MM.1S (cell line): Measurements from ENCODE around the gene NOC4L.

Source experiments
- DNase-seq: peaks from one replicate; pipeline ENCODE4 v3.0.0-alpha.2; 2015
- H2AFZ ChIP-seq: fragments of 300-600 bp; sonication (generic); 2 replicates; pipeline ENCODE4 v1.6.0; 2016; ENCODE audit warnings: antibody characterized with exemption, low read length
- H3F3A ChIP-seq: fragments of 300-600 bp; sonication (generic); 2 replicates; pipeline ENCODE4 v1.6.1; 2016; ENCODE audit warnings: mild to moderate bottlenecking, antibody characterized with exemption, low read length, moderate library complexity, mixed read lengths; ENCODE audit not compliant: insufficient read depth
- H3K27ac ChIP-seq: fragments of 300-600 bp; sonication (generic); 2 replicates; pipeline ENCODE4 v1.5.1; 2016; ENCODE audit warnings: mild to moderate bottlenecking, low read length
- H3K27me3 ChIP-seq: fragments of 300-600 bp; sonication (generic); replicated peaks from 2 replicates; pipeline ENCODE4 v1.6.0; 2016; ENCODE audit warnings: low read length; ENCODE audit not compliant: insufficient read depth
- H3K36me3 ChIP-seq: fragments of 300-600 bp; sonication (generic); replicated peaks from 2 replicates; pipeline ENCODE4 v1.6.1; 2016; ENCODE audit warnings: mild to moderate bottlenecking, low read length, mixed read lengths; ENCODE audit not compliant: insufficient read depth
- H3K4me1 ChIP-seq: fragments of 300-600 bp; sonication (generic); 2 replicates; pipeline ENCODE4 v1.6.1; 2016; ENCODE audit warnings: low read length, mixed read lengths
- H3K4me2 ChIP-seq: fragments of 300-600 bp; sonication (generic); 2 replicates; pipeline ENCODE4 v1.6.0; 2016; ENCODE audit warnings: low read depth, low read length
- H3K4me3 ChIP-seq: fragments of 300-600 bp; sonication (generic); 2 replicates; pipeline ENCODE4 v1.5.1; 2016; ENCODE audit warnings: low read length, mixed read lengths
- H3K79me2 ChIP-seq: fragments of 300-600 bp; sonication (generic); 2 replicates; pipeline ENCODE4 v1.6.1; 2016; ENCODE audit warnings: mixed run types, low read length, mixed read lengths
- H3K9ac ChIP-seq: fragments of 300-600 bp; sonication (generic); 2 replicates; pipeline ENCODE4 v1.6.1; 2016; ENCODE audit warnings: low read length, mixed read lengths
- H3K9me2 ChIP-seq: fragments of 300-600 bp; sonication (generic); replicated peaks from 2 replicates; pipeline ENCODE4 v1.6.1; 2016; ENCODE audit warnings: mild to moderate bottlenecking, low read length, mixed read lengths; ENCODE audit not compliant: insufficient read depth
- H3K9me3 ChIP-seq: fragments of 300-600 bp; sonication (generic); replicated peaks from 2 replicates; pipeline ENCODE4 v1.6.1; 2016; ENCODE audit warnings: mild to moderate bottlenecking, low read length, mixed read lengths; ENCODE audit not compliant: insufficient read depth
- H4K20me1 ChIP-seq: fragments of 300-600 bp; sonication (generic); 2 replicates; pipeline ENCODE4 v1.6.1; 2016; ENCODE audit warnings: mild to moderate bottlenecking, low read length, moderate library complexity, mixed read lengths; ENCODE audit not compliant: insufficient read depth
- EZH2 ChIP-seq: fragments of 300-600 bp; sonication (generic); optimal IDR thresholded peaks from 2 replicates; pipeline ENCODE3; 2017; ENCODE audit warnings: low read depth, mild to moderate bottlenecking, antibody characterized with exemption, low read length, mixed read lengths
- EZH2phosphoT487 ChIP-seq: fragments of 300-600 bp; sonication (generic); IDR thresholded peaks from 2 replicates; pipeline ENCODE4 v1.6.1; 2018; ENCODE audit warnings: antibody characterized with exemption, low read length
- TF ChIP-seq, protein P1 (sequence below): fragments of 300-600 bp; sonication (generic); IDR thresholded peaks from 2 replicates; pipeline ENCODE4 v1.5.1; 2016; ENCODE audit warnings: antibody characterized with exemption, low read length, mixed read lengths

The NOC4L gene

DNA sequence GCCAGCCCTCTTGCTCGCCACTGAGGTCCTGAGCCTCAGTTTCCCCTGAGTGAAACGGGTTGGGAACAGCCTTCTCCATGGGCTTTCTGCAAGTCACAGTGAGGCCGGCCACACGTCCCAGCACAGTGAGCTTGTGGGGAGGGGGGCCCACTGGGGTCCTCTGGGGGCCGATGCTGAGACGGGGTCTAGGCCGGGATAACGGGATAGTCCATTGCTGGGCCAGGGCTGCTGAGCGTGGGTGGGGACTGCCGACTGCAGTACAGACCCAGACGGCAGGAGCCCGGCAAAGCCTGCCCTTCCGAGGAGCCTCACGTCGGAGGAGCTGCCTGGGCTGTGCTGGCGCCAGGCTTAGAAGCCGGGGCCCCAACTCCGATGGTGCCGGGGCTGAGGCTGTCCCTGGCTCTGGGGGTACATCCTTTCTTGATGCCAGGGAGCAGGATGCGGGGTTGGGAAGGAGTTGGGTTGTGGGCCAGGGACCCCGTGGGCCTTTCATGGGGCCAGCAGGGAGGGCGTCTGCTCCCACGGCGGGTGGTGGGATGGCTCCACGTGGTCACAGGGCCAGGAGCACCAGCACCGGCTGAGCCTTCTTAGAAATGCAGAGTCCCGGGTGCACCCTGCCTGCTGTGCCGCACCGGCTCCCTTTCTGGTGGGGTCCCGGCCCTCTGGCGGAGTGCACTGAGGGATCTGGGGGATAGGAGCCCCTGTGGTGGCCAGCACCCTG, 24.2 kb downstream of the NOC4L start:
- DNase-seq, result no peak
- H3K4me3 ChIP-seq, result no peak overlapping the region
- H3K27me3 ChIP-seq, result peaks cover 8% of the 10 kb centered on the region; the same call in 1 of the 2 replicates
- H4K20me1 ChIP-seq, result no peaks in the 10 kb centered on the region
- no peak overlapping the region for H3K4me2 ChIP-seq
- no peak overlapping the region for H2AFZ ChIP-seq
- no peaks in the 10 kb centered on the region for H3K79me2 ChIP-seq
- H3K9me2 ChIP-seq, result no peaks in the 10 kb centered on the region
- no peaks in the 10 kb centered on the region for H3K4me1 ChIP-seq
- TF ChIP-seq EZH2phosphoT487, result no peak
- TF ChIP-seq, protein P1, sequence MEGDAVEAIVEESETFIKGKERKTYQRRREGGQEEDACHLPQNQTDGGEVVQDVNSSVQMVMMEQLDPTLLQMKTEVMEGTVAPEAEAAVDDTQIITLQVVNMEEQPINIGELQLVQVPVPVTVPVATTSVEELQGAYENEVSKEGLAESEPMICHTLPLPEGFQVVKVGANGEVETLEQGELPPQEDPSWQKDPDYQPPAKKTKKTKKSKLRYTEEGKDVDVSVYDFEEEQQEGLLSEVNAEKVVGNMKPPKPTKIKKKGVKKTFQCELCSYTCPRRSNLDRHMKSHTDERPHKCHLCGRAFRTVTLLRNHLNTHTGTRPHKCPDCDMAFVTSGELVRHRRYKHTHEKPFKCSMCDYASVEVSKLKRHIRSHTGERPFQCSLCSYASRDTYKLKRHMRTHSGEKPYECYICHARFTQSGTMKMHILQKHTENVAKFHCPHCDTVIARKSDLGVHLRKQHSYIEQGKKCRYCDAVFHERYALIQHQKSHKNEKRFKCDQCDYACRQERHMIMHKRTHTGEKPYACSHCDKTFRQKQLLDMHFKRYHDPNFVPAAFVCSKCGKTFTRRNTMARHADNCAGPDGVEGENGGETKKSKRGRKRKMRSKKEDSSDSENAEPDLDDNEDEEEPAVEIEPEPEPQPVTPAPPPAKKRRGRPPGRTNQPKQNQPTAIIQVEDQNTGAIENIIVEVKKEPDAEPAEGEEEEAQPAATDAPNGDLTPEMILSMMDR, result no peak
- TF ChIP-seq EZH2, result no peak
- no peaks in the 10 kb centered on the region for H3K9me3 ChIP-seq
- H3K36me3 ChIP-seq, result no peaks in the 10 kb centered on the region
- H3F3A ChIP-seq, result no peaks in the 10 kb centered on the region
- H3K27ac ChIP-seq, result no peak overlapping the region
- H3K9ac ChIP-seq, result no peak overlapping the region

DNA sequence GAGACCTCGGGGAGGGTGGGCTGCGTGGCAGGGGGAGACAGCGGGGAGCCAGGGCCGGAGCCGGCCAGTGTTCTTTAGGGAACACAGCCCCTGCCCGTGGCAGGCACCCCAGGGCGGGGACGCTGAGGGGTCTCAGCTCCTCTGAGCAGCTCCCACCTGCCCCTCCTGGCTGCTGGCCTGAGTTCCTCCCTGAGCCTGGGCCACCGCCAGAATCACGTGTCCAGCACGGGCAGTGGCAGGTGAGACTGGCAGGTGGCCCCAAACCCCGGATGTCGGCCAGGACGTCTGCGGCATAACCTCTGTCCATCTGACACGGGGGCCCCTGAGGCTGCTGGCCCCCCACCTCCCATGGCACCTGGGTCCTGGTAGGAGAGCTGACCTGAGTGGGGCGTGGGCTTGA, 25.1 kb downstream of the NOC4L start:
- TF ChIP-seq, protein P1, result no peak
- TF ChIP-seq EZH2 (no peak), EZH2phosphoT487 (no peak)
- peaks cover 11% of the 10 kb centered on the region for H3K27me3 ChIP-seq
- H3K27ac ChIP-seq, result no peak overlapping the region
- no peak overlapping the region for H3K4me2 ChIP-seq
- no peak overlapping the region for H3K9ac ChIP-seq
- H3K79me2 ChIP-seq, result no peaks in the 10 kb centered on the region
- no peaks in the 10 kb centered on the region for H4K20me1 ChIP-seq
- no peaks in the 10 kb centered on the region for H3K9me3 ChIP-seq
- H3K36me3 ChIP-seq, result no peaks in the 10 kb centered on the region
- no peaks in the 10 kb centered on the region for H3F3A ChIP-seq
- H3K4me1 ChIP-seq, result no peaks in the 10 kb centered on the region
- no peak overlapping the region for H3K4me3 ChIP-seq
- no peak overlapping the region for H2AFZ ChIP-seq
- no peaks in the 10 kb centered on the region for H3K9me2 ChIP-seq
- no peak for DNase-seq

DNA sequence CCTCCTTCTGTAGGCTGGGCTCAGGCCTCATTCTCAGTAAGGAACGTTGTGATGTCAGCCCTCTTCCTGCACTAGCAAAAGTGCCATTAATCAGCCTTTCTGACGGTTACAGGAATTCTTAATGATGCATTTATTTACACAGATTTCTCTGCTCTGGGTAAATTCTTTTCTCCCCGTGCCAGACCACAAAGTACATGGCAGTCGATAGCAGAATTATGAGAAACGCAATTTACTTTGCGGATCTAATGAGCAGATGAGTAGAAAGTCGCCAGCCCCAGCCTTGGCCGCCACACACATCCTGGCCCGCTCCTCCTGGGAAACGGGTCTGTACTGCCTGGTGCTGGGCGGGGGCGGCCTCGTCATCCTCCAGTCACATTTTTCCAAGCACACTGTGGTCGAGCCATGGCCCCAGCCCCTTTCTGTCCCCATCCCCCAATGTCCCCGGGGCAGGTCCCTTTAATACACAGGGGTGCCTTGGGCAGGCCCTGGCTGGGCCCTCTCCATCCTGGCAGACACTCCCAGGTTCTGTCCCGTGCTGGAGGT, 25.9 kb downstream of the NOC4L start:
- Histone ChIP-seq H3K4me3 (no peak overlapping the region), H3K4me1 (no peaks in the 10 kb centered on the region), H3K9ac (no peak overlapping the region), H3K27ac (no peak overlapping the region), H3K4me2 (no peak overlapping the region), H3K79me2 (no peaks in the 10 kb centered on the region), H3F3A (no peaks in the 10 kb centered on the region), H4K20me1 (no peaks in the 10 kb centered on the region), H3K9me3 (no peaks in the 10 kb centered on the region), H3K36me3 (no peaks in the 10 kb centered on the region), H2AFZ (no peak overlapping the region), H3K9me2 (no peaks in the 10 kb centered on the region), H3K27me3 (peaks cover 11% of the 10 kb centered on the region)
- DNase-seq, result no peak
- TF ChIP-seq EZH2phosphoT487, result no peak
- TF ChIP-seq, protein P1, result no peak
- no peak for TF ChIP-seq EZH2
